ENCODE data around the gene DST. TPM values are rescaled to one million over a fixed set of nuclear protein-coding genes. Genes with fewer than 3 reads are reported as not detected.
A peak's percentile ranks its signal among the peaks of the same experiment; 100 is the strongest.

DST gene
- total and polyA plus RNA-seq, 8 donors = 42.4 to 149 (median 72.4) TPM

DNA sequence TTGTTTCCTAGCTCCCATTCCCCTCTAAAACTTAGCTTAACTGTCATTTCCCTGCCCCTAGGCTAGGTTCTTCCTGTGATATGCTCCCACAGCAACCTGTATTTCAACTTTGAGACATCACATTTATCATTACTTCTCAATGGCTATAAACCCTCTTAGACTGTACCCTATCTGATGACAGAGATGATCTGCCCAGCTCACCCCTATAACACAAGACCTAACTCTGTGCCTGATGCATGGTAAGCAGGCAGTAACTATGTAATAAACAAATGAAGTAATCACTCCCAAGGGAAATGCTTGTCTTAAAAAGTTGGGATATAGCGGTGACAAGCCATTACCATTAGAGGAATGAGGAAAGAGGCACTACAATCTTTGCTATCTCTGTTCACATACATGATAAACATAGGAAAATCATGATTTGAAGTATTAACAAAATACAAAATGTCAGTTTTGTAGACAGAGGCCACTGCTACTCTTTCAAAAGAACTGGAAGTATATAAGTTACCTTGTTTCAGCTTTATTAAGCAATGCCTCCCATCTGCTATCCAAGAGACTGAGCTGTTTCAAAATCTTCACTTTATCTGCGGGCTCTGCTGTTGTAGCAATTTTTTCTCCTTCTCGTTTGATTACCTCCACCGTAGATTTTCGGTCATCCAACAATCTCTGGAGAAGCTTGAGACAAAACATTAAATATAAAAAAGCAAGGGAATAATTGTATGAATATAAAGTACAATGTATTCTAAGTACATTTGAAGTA lies 110.7 kb downstream of the DST start:
- ATAC-seq (no peak), DNase-seq (no peak), FAIRE-seq (no peak)
- no peaks in the 10 kb centered on the region for H3K9me3 ChIP-seq
- intact Hi-C loops (cut with DNase I) = no loop called here
- H3K4me3 ChIP-seq = no peak overlapping the region
- no peak overlapping the region for H3K27ac ChIP-seq
- peaks cover 12 to 23% (median 16%) of the 10 kb centered on the region in 3 donors for H3K4me1 ChIP-seq
- WGBS, 2 donors = 80 to 86% methylated on average over 5 of the region's 5 CpGs
- H3K27me3 ChIP-seq = no peaks in the 10 kb centered on the region
- TF ChIP-seq, protein P1, sequence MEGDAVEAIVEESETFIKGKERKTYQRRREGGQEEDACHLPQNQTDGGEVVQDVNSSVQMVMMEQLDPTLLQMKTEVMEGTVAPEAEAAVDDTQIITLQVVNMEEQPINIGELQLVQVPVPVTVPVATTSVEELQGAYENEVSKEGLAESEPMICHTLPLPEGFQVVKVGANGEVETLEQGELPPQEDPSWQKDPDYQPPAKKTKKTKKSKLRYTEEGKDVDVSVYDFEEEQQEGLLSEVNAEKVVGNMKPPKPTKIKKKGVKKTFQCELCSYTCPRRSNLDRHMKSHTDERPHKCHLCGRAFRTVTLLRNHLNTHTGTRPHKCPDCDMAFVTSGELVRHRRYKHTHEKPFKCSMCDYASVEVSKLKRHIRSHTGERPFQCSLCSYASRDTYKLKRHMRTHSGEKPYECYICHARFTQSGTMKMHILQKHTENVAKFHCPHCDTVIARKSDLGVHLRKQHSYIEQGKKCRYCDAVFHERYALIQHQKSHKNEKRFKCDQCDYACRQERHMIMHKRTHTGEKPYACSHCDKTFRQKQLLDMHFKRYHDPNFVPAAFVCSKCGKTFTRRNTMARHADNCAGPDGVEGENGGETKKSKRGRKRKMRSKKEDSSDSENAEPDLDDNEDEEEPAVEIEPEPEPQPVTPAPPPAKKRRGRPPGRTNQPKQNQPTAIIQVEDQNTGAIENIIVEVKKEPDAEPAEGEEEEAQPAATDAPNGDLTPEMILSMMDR (IDR thresholded peaks at IDR 0.05) = no peak
- peaks cover 0 to 29% (median 7%) of the 10 kb centered on the region in 3 donors for H3K36me3 ChIP-seq

DNA sequence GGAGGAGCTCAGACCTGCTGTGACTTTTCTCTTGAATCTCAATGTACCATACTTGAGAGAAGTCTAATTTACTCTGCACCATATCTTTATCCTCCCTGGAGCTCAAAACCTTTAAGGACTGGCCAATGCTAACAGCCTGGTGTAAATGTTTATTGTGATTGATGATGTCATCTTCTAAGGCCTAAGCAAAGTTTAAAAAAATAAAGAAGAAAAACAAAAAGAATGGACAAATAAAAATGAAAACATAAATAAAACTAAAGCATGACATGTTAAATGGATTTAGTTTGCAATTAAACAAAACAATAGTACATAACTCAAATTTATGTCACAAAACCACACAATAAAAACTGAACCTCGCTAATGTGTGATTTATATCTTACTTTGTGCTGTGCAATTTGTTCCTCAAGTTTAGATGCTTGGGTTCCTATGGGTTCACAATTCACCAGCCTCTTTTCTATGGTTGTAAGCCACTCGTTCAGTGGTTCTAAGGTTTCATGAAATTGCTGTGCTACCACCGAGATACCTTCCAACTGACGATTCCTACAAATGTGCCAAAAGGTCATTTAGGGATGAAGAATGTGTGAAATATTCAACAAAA lies 113.0 kb downstream of the DST start:
- Histone ChIP-seq H3K27me3 (no peaks in the 10 kb centered on the region), H3K9me3 (no peaks in the 10 kb centered on the region), H3K4me1 (peaks cover 22 to 29% (median 27%) of the 10 kb centered on the region in 3 donors), H3K36me3 (peaks cover 0 to 30% (median under 1%) of the 10 kb centered on the region in 3 donors), H3K27ac (no peak overlapping the region), H3K4me3 (no peak overlapping the region)
- ATAC-seq (no peak), FAIRE-seq (peak; percentile 53), DNase-seq (no peak)
- WGBS, 2 donors = 90 to 91% methylated on average over 4 of the region's 4 CpGs
- TF ChIP-seq, protein P1 (IDR thresholded peaks at IDR 0.05) = no peak
- intact Hi-C loops (cut with DNase I) = no loop called here

DNA sequence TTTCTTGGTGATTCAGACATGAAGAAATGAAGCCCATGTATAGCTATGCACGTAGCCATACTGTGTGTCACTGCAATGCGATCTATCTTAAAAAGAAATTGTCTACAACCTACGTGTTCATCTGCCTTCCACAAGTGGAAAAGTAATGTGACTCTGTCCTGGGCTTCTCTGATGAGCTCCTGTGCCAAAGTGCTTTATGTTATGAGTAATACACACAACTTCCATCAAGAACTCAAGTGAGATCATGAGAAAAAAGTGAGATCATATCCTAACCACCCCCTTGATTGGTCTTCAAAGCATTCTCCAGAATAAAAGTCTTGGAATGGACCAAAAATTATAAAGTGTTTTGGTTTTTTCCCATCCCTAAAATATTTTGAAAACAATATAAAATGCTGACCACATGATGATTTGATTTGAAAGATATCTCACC lies 114.3 kb downstream of the DST start:
- Histone ChIP-seq H3K27me3 (no peaks in the 10 kb centered on the region), H3K4me3 (no peak overlapping the region), H3K9me3 (no peaks in the 10 kb centered on the region), H3K27ac (no peak overlapping the region), H3K4me1 (peaks cover 22 to 38% (median 29%) of the 10 kb centered on the region in 3 donors), H3K36me3 (peaks cover 0 to 30% (median 0%) of the 10 kb centered on the region in 3 donors)
- WGBS, 2 donors = 95 to 98% methylated on average over 3 of the region's 3 CpGs
- no peak for ATAC-seq
- intact Hi-C loops (cut with DNase I) = no loop called here
- TF ChIP-seq, protein P1 (IDR thresholded peaks at IDR 0.05) = no peak
- no peak for DNase-seq
- FAIRE-seq = peak; percentile 17

DNA sequence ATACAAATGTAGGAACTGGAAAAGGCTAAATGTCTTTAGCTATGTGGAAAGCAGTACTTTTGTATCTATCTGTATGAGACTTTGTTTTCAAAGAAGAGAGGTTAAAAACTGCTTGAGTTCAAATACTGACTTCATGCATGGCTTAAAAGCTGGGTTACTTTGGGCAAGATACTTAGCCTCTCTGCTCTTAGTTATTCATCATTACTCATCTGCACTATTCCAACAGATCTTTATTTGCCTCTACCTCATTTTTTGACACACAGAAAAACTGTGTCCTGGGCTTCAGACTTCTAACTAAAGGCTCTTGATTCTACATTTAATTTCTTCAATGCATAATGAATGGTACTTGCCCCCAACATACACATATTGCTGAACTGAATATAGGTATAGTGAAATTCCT lies 114.8 kb downstream of the DST start:
- intact Hi-C loops (cut with DNase I) = no loop called here
- no peak for FAIRE-seq
- peaks cover 0 to 30% (median 0%) of the 10 kb centered on the region in 3 donors for H3K36me3 ChIP-seq
- H3K4me1 ChIP-seq = peaks cover 18 to 33% (median 24%) of the 10 kb centered on the region in 3 donors
- H3K27ac ChIP-seq = no peak overlapping the region
- H3K27me3 ChIP-seq = no peaks in the 10 kb centered on the region
- H3K4me3 ChIP-seq = no peak overlapping the region
- no peak for DNase-seq
- H3K9me3 ChIP-seq = no peaks in the 10 kb centered on the region
- TF ChIP-seq, protein P1 (IDR thresholded peaks at IDR 0.05) = no peak
- no peak for ATAC-seq
